ENCODE results near the gene E2F6. TPM values are rescaled to one million over a fixed set of nuclear protein-coding genes. Genes with fewer than 3 reads are reported as not detected.

The E2F6 gene
- total and polyA plus RNA-seq, 2 of the 8 experiments (the other 6 are each of a cell fraction or from before 2014, with no cell fraction given) = 8.3 to 14.9 TPM

DNA sequence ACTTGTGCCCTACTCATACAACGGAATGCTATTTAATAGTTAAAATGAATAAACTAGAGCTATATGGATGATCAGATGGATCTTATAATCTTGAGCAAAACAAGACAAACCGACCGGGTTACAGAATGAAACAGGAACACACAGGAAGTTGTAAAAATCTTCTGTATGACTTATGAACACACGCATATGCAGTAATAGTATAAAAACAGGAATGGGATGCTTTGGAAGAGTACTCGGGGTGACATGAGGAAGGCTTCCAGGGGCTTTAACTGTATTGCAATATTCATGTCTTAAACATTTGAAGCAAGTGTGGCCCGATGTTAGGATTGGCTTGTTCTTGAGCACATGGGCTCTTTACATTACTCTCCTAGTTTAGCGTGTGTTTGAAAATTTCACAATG is 14.9 kb upstream of the E2F6 start:
- Histone ChIP-seq H3K23ac (ENCODE audit: insufficient read length) (no peak overlapping the region), H4K8ac (ENCODE audit: extremely low read depth, insufficient read depth, low read length) (no peak overlapping the region), H2BK12ac (ENCODE audit: low read depth, low read length) (no peak overlapping the region), H2BK120ac (replicated peaks; ENCODE audit: low read depth, low read length) (no peak overlapping the region), H3K4me3 (ENCODE audit: extremely low read depth in 1 of 4, insufficient read depth in 2 of 4, low read depth in 3 of 4, low read length in 4 of 4) (no peak overlapping the region), H3K4me1 (replicated peaks in 1 of 4; ENCODE audit: control insufficient read depth in 3 of 4, insufficient read depth in 4 of 4, low read length in 3 of 4) (peaks cover 0 to 5% (median 3%) of the 10 kb centered on the region in 4 experiments; a peak in 4 of 7 replicates), H2AK5ac (ENCODE audit: low read depth, low read length) (no peak overlapping the region), H3K9ac (replicated peaks in 1 of 4; ENCODE audit: extremely low read depth in 1 of 4, low read depth in 3 of 4, low read length in 3 of 4) (no peak overlapping the region), H3K36me3 (ENCODE audit: control insufficient read depth in 2 of 4, insufficient read depth in 4 of 4, low read length in 3 of 4) (no peaks in the 10 kb centered on the region), H3K79me2 (ENCODE audit: control insufficient read depth in 1 of 2, insufficient read depth in 2 of 2, low read length in 2 of 2) (peaks cover 0 to 14% of the 10 kb centered on the region in 2 experiments; a peak in 3 of 4 replicates), H3K4ac (replicated peaks; ENCODE audit: insufficient read length, low read depth, low read length) (no peak overlapping the region), H2BK20ac (ENCODE audit: low read length) (no peak overlapping the region), H3K18ac (ENCODE audit: extremely low read depth, low read length) (no peak overlapping the region), H3K9me3 (ENCODE audit: insufficient read depth in 2 of 2, low read depth in 1 of 2, low read length in 1 of 2) (no peaks in the 10 kb centered on the region), H2BK5ac (ENCODE audit: low read depth, low read length) (no peak overlapping the region), H3K27me3 (replicated peaks in 1 of 4; ENCODE audit: control insufficient read depth in 3 of 4, extremely low read depth in 1 of 4, insufficient read depth in 3 of 4, low read length in 3 of 4) (peaks cover 0 to 16% (median 13%) of the 10 kb centered on the region in 4 experiments; a peak in 6 of 7 replicates), H2AFZ (ENCODE audit: low read length) (no peak overlapping the region), H4K20me1 (replicated peaks in 1 of 2; ENCODE audit: control insufficient read depth in 1 of 2, insufficient read depth in 2 of 2, low read length in 2 of 2) (no peaks in the 10 kb centered on the region), H4K5ac (ENCODE audit: insufficient read length, low read depth, low read length) (no peak overlapping the region), H3K56ac (replicated peaks; ENCODE audit: insufficient read length, low read depth, low read length) (no peak overlapping the region), H3K27ac (ENCODE audit: low read depth, low read length) (no peak overlapping the region), H3K23me2 (ENCODE audit: low read depth, low read length) (peaks cover 15% of the 10 kb centered on the region), H3K4me2 (ENCODE audit: insufficient read depth in 1 of 2, low read depth in 2 of 2, low read length in 2 of 2) (no peak overlapping the region), H2BK15ac (ENCODE audit: low read length) (no peak overlapping the region), H4K91ac (replicated peaks; ENCODE audit: insufficient read length, low read length) (no peak overlapping the region), H3K79me1 (ENCODE audit: low read depth, low read length) (peaks cover 2% of the 10 kb centered on the region; the same call in 1 of the 2 replicates), H3K14ac (ENCODE audit: insufficient read length) (no peak overlapping the region)
- WGBS, 2 experiments (ENCODE audit: extremely low coverage in 1 of 2, insufficient coverage in 1 of 2, insufficient read length in 1 of 2, insufficient replicate concordance in 2 of 2, low coverage in 1 of 2, low lambda C conversion rate in 2 of 2, missing lambda C conversion rate in 1 of 2) = 85% methylated on average over 7 of the region's 7 CpGs; no CpG with 5 or more reads in 1 of the 2 experiments
- TF ChIP-seq SUZ12 (IDR thresholded peaks at IDR 0.05; ENCODE audit: low read length) (no peak), SP4 (IDR thresholded peaks at IDR 0.05; ENCODE audit: low read length) (no peak), SRF (IDR thresholded peaks at IDR 0.05; ENCODE audit: low read depth, low read length) (no peak), SIX5 (IDR thresholded peaks at IDR 0.05; ENCODE audit: low read depth, low read length) (no peak), BACH1 (IDR thresholded peaks at IDR 0.05; ENCODE audit: low read length) (no peak)
- DNase-seq (ENCODE audit: low read depth in 1 of 2, low spot score in 2 of 2) (no peak), FAIRE-seq (no peak)
- POLR2A ChIA-PET (ENCODE audit: partially characterized antibody) = interaction anchor here (0.6 to 1.6 kb wide), 5 partner anchors 15 to 107 kb away, joined by 3 to 5 read pairs (median 4); partner anchors contain the start of gene E2F6
- CTCF ChIA-PET (ENCODE audit: partially characterized antibody) = interaction anchor here (0.6 to 20.6 kb wide), 14 partner anchors 11 to 348 kb away, joined by 3 to 558 read pairs (median 4); partner anchors contain the start of gene GREB1

Data from H1 (cell line).